ENCODE measurements around the gene RNF121.
"Not testable (repeated sequence)": the region's sequence is repeated elsewhere in the genome, so short reads cannot be mapped to it uniquely, and the experiment has no call there.

DNA sequence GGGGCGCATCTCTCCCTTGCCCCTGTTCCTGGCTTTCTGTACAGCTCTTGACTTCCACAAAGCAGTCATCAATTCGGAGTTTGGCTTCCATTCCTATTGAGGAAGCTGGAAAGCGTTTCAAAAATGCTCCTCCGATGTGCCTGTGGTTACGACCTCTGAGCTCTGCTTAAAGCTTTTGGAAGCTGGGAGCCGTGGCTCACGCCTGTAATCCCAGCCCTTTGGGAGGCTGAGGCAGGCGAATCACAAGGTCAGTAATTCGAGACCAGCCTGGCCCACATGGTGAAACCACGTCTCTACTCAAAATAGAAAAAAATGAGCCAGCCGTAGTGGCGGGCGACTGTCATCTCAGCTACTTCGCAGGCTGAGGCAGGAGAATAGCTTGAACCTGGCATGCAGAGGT is 27.7 kb upstream of the RNF121 start:
- TF ChIP-seq, protein P1, sequence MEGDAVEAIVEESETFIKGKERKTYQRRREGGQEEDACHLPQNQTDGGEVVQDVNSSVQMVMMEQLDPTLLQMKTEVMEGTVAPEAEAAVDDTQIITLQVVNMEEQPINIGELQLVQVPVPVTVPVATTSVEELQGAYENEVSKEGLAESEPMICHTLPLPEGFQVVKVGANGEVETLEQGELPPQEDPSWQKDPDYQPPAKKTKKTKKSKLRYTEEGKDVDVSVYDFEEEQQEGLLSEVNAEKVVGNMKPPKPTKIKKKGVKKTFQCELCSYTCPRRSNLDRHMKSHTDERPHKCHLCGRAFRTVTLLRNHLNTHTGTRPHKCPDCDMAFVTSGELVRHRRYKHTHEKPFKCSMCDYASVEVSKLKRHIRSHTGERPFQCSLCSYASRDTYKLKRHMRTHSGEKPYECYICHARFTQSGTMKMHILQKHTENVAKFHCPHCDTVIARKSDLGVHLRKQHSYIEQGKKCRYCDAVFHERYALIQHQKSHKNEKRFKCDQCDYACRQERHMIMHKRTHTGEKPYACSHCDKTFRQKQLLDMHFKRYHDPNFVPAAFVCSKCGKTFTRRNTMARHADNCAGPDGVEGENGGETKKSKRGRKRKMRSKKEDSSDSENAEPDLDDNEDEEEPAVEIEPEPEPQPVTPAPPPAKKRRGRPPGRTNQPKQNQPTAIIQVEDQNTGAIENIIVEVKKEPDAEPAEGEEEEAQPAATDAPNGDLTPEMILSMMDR (IDR thresholded peaks at IDR 0.05) = not testable (repeated sequence)
- not testable (repeated sequence) for TF ChIP-seq POLR2A (IDR thresholded peaks at IDR 0.05)
